NCI-H1694 (cell line): ENCODE data around the gene B3GALT4.
"Not testable (repeated sequence)": the region's sequence is repeated elsewhere in the genome, so short reads cannot be mapped to it uniquely, and the experiment has no call there.

Source experiments
- DNase-seq: peaks from one replicate; lab custom pipeline; 2025; lab: John Stamatoyannopoulos, UW

Gene B3GALT4

GRCh38 chr6:33276864-33277662 lies at the start of gene B3GALT4:
B3GALT4 (plus strand) TSS chr6:33277123; CDS start chr6:33277420, 297 bp downstream.
- no peak for DNase-seq

GRCh38 chr6:33235221-33235634 lies 41.7 kb upstream of the B3GALT4 start:
- no peak for DNase-seq

DNA sequence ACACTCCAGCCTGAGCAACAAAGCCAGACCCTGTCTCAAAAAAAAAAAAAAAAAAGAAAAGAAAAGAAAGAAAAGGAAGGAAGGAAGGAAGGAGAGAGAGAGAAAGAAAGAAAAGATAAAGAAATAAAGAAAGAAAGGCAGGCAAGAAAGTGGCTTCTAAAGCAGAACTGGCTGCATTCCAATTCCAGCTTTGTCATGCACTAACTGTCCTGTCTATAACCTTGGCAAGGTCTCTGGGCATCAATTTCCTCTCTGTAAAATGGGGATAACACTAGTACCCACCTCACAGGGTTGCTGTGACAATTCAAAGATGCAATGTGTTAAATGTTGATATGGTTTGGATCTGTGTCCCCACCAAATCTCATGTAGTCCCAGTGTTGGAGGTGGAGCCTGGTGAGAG lies 40.6 kb upstream of the B3GALT4 start:
- DNase-seq, result no peak

DNA sequence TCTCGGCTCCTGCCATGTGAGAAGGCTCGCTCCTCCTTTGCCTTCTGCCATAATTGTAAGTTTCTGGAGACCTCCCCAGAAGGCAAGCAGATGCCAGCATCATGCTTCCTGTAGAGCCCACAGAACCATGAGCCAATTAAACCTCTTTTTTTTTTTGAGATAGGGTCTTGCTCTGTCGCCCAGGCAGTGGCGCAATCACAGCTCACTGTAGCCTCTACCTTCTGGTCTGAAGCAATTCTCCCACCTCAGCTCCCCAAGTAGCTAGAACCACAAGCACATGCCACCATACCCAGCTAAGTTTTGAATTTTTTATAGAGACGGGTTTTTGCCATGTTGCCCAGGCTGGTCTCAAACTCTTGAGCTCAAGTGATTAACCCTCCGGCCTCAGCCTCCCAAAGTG lies 40.1 kb upstream of the B3GALT4 start:
- no peak for DNase-seq

GRCh38 chr6:33237741-33238140 lies 39.2 kb upstream of the B3GALT4 start:
- no peak for DNase-seq

DNA sequence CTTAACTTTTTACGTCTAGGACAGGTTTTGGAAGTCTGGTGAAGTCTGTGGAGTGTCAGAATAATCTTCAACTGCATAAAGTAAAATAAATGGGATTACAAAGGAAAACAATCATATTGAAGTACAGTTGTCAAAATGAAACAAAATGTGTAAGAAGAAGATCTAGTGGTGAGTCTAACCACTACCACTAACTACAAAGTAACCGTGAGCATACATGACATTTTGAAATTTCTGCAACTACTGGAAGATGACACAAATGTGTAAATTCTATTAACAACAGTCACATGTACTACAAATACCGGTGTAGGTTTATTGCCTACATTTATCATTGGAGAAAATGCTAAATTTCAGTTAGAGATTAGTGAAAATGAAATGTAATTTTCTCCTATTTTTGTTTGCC lies 35.0 kb upstream of the B3GALT4 start:
- no peak for DNase-seq

GRCh38 chr6:33243476-33243875 lies 33.4 kb upstream of the B3GALT4 start:
- DNase-seq, result no peak

DNA sequence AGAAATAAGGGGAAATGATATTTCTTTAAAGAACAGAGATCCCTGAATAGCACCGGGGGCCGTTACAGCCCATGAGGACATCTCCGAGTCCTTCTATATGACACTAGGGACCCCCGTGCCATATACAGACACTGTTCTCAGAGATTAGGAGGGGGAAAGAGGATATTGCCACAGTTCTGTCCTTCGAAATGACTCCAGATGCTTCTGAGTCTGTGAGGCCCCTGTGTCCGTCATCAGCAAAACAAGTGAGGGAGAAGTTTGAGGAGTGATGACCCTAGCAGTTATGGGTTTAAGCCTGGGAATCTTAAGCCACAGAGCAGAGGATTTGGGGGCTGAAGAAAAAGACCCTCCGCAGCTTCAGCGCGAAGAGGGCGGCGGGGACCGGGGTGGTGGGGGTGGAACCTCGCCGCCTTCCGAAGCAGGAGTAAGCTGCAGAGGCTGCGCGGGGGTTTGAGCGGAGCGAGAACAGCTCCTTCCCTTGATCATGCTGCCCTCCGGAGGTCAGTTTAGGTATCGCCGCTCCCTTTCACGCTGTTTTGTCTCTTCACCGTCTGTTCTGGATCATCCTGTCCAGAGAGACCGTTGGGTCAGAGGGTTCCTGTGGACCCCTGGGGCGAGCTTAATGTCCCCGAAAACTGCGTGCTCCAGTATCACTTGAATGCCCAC lies 28.8 kb upstream of the B3GALT4 start:
- DNase-seq, result peak; percentile 89

DNA sequence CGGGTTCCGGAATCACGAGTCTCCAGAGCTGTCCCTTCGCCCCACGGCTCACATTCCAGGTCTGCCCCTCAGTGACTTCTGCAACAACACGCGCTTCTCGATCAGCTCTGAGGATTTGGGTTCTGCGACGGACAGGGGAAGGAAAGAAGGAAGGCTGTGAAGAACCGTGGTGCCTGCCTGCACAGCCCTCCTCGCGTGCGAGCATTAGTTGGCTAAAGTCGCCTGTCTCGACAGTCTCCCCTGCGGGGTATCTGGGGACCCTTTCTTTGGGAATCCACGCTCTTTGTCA lies 28.3 kb upstream of the B3GALT4 start:
- DNase-seq, result peak; percentile 35

DNA sequence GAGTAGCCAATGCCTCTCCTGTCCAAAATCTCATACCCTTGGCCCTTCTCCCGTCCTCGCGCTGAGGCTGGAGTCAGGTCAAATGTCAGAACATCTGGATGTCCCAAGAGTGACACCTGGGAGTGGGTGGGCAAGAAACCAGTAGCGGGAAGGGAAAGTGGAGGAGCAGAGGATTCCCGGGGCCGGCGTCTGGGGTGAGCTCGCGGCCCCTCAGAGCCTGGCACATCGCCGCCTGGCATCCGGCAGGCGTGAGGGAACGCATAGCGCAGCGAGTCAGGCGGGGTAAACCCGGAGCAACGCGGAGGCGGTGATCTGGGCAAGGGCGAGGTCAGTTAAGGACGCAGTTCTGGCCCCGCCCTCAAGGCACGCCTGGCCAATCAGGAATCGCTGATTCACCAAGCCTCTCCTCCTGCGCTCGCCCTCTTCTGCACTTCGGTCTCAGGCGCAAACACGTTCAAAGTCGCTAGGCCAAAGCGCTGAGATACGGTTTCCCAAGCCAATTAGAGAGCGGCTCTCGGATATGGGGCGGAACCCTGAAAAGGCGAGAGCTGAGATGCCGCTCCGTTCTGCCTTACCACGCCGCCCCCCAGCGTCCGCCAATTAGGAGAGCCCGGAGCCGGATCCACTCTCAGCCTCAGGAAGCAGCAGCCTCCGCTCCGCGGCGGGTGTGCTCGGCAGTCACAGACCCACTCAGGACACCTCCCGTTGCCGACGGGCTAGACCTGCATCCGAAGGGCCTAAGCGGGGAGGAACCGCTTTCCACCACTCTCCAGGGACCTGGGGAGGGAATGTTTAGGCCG lies 27.8 kb upstream of the B3GALT4 start:
- DNase-seq, result peak; percentile 97

- no peak for DNase-seq
Measured at GRCh38 chr6:33249732-33250630, 26.9 kb upstream of the B3GALT4 start.

DNA sequence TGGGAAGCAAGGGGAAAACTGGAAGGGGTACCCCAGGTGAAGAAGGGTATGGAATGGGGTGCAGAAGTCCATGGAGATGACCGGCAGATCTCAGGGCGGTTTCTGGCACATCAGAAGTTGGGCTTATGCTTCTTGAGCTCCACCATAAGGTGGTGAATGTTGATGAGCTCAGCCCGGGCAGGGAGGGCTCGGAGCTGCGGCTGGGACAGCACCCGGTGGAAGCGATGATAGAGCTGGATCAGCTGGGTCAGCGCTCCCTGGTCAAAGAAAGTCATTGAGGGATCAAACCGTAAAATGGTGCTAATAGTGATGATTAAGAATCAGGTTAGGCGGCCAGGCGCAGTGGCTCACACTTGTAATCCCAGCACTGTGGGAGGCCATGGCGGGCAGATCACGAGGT lies 26.2 kb upstream of the B3GALT4 start:
- DNase-seq, result no peak

GRCh38 chr6:33251395-33252012 lies 25.4 kb upstream of the B3GALT4 start:
- DNase-seq, result no peak

GRCh38 chr6:33252759-33253158 lies 24.2 kb upstream of the B3GALT4 start:
- no peak for DNase-seq

DNA sequence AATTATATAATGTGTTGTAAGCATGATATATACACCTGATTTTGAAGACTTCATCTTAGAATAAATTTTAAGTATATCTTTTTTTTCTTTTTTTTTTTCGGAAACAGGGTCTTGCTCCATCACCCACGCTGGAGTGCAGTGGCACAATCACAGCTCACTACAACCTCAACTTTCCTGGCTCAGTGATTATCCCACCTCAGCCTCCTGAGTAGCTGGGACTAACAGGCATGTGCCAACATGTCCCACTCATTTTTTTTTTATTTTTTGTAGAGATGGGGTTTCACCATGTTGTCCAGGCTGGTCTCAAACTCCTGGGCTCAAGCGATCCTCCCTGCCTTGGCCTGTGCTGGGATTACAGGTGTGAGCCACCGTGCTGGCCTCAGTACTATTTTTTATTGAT lies 22.3 kb upstream of the B3GALT4 start:
- no peak for DNase-seq

GRCh38 chr6:33259032-33259431 lies 17.9 kb upstream of the B3GALT4 start:
- no peak for DNase-seq

DNA sequence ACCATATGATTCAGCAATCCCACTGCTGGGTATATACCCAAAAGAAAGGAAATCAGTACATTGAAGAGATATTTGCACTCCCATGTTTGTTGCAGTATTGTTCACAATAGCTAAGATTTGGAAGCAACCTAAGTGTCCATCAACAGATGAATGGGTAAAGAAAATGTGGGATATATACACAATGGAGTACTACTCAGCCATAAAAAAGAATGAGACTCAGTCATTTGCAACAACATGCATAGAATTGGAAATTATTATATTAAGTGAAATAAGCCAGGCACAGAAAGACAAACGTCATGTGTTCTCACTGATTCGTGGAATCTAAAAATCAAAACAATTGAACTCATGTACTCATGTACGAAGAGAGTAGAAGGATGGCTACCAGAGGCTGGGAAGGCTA lies 14.4 kb upstream of the B3GALT4 start:
- not testable (repeated sequence) for DNase-seq

- no peak for DNase-seq
Measured at GRCh38 chr6:33264015-33264414, 12.9 kb upstream of the B3GALT4 start.

GRCh38 chr6:33271117-33271467 lies 5.8 kb upstream of the B3GALT4 start:
- no peak for DNase-seq

DNA sequence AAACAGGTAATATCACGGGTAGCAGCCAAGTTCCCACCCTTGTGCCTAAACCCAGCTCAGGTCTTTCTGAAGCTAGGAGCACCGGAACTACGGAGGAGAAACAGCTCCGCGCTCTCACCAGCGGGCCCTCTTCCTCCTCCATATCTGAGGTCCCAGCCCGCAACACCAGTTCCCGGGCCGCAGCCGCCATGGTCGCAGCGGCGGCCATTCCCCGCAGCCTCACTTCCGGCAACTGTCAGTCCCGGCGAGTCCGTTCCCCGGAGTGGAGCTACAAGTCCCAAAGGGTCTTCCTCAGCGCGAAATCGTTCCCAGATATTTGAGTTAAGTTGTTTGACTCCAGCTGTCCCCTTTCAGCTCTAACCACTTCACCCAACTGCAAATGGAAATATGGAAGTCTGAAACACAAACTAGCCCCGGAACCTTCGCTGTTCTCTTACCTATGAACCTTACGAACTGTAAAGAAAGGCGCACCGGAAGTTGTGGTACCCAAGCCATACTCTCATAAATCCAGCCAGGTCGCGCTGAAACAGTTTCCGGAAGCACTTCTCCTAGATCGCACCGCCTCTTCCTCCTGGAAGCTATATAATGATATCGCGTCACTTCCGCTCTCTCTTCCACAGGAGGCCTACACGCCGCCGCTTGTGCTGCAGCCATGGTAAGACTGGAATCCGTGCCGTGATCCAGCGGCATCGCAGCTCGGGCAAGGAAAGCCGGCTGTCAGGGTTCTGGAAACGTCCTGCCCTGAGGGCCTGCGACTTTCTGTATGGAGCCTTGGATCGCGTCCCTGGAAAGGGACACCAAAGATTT lies 5.3 kb upstream of the B3GALT4 start, which contains the start of the genes RPS18 and VPS52:
Gene RPS18, plus strand, starts transcription at position 608 of the 807 bp plus-strand sequence. Its CDS starts 45 bp downstream, at position 653.
Gene VPS52, minus strand, starts transcription at position 409 of the 807 bp plus-strand sequence. Its CDS starts 201 bp downstream, at position 208.
- DNase-seq, result peak; percentile 97
